ENCODE measurements around the gene SPTB.
A peak's percentile ranks its signal among the peaks of the same experiment; 100 is the strongest.
"Not testable (repeated sequence)": the region's sequence is repeated elsewhere in the genome, so short reads cannot be mapped to it uniquely, and the experiment has no call there.

Gene SPTB

GRCh38 chr14:64879635-64880220, at the start of gene SPTB:
Gene SPTB (minus strand): TSS chr14:64879907. CDS start chr14:64823094, 56,813 bp downstream.
- DNase-seq (ENCODE audit: low spot score) = no peak

GRCh38 chr14:64929014-64929359, 49.3 kb upstream of the SPTB start:
- DNase-seq (ENCODE audit: low spot score) = no peak

DNA sequence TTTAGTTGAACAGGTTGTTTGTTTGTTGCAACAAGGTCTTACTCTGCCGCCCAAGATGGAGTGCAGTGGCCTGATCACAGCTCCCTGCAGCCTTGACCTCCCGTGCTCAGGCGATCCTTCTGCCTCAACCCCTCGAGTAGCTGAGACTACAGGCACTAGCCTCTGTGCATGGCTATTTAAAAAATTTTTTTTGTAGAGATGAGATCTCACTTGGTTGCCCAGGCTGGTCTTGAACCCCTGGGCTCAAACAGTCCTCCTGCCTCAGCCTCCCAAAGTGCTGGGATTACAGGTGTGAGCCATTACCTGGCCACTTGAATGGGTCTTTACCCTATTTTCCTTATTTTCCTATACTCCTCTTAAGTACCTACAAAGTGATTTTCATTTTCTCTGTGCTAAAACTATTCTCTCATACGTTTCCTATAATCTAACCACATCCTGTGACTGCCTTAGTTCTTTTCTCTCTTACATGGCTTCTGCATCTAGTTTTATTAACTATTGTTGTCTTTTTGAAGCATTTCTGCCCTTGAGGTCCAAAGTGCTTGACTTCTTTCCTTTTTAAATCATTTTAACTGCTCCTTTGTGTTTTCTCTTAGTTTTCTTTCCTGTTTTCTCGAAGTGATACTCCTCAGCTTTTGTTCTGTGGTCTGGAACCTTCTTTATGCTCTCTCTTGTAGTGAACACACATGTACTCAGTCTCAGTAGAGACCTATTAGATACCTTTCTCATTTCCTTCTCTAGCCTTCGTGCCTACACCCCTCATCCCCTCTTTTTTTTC, 48.7 kb upstream of the SPTB start:
- DNase-seq (ENCODE audit: low spot score) = no peak

DNA sequence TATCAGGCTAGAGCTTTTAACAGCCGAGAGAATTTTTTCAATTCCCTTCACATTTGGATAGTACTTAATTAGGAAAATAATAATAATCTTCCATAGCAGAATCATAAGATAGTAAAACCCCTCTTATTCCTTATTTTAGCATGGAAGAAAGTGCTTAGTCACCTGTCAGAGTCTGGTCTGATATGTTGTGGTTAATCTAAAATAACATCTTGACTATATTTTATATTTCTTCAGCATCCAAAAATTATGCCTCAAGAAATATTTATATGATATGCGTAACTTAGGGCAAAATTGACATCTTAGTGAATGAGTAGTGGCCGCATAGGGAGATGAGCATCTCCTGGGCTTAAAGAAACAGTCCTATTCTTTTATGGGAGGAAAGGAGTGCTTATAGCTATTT, 47.3 kb upstream of the SPTB start:
- no peak for DNase-seq (ENCODE audit: low spot score)

- no peak for DNase-seq (ENCODE audit: low spot score)
Measured at GRCh38 chr14:64926398-64926995, 46.8 kb upstream of the SPTB start.

DNA sequence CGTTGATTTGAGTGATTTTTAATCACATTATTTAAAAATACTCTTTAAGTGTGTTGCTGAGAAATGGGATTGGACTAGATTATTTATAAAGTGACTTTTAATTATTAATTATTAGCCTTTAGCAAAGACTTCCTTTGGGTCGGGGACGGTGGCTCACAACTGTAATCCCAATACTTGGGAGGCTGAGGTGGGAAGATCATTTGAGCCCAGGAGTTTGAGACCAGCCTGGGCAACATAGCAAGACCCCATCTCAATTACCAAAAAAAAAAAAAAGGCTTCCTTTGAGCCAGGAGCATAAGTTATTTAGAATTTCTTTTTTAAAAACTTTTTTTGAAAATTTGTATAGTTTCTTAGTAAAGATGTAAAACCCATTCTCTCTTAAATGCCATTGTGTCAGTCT, 43.3 kb upstream of the SPTB start:
- DNase-seq (ENCODE audit: low spot score) = no peak

GRCh38 chr14:64920465-64920864, 40.8 kb upstream of the SPTB start:
- DNase-seq (ENCODE audit: low spot score) = no peak

DNA sequence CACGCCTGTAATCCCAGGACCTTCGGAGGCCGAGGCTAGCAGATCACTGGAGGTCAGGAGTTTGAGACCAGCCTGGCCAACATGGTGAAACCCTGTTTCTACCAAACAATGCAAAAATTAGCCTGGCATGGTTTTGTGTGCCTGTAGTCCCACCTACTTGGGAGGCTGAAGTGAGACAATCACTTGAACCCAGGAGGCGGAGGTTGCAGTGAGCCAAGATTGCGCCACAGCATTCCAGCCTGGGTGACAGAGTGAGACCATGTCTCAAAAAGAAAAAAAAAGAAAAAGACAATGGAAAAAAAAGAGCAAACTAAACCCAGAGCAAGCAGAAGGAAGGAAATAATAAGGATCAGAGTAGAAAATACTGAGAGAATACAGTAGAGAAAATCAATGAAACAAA, 39.9 kb upstream of the SPTB start:
- DNase-seq (ENCODE audit: low spot score) = no peak

DNA sequence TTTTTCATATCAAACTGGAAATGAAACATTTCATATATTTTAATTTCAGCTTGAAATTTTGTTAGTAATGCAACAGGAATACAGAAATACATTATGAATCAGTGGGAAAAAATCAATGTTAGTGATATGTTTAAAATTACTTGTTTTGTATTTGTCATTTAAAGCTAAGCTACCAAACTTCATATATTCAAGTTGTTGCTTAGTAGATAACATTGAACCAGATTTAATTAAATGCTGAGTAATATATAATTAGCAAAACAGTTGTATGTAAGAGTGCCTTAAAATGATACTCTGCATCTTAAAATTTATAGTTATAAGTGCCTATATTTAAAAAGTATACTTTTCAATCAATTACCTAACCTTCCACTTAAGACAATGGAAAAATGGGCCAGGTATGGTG, 39.5 kb upstream of the SPTB start:
- DNase-seq (ENCODE audit: low spot score) = no peak

GRCh38 chr14:64918216-64918615, 38.5 kb upstream of the SPTB start:
- no peak for DNase-seq (ENCODE audit: low spot score)

DNA sequence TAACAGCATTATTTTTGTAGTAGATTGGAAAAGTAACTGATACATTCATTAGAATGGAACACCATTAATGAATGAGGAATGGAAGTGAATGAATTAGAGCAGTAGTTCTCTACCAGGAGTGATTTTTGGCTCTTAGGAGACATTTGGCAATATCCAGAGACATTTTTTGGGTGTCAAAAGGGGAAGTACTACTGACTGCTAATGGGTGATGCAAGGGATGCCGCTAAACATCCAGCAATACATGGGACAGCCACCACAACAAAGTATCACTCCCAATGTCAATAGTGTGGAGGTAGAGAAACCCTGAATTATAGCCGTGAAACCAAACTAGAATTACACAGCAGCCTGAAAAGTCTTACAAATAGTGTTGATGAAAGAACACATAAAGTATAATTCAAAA, 36.1 kb upstream of the SPTB start:
- no peak for DNase-seq (ENCODE audit: low spot score)

DNA sequence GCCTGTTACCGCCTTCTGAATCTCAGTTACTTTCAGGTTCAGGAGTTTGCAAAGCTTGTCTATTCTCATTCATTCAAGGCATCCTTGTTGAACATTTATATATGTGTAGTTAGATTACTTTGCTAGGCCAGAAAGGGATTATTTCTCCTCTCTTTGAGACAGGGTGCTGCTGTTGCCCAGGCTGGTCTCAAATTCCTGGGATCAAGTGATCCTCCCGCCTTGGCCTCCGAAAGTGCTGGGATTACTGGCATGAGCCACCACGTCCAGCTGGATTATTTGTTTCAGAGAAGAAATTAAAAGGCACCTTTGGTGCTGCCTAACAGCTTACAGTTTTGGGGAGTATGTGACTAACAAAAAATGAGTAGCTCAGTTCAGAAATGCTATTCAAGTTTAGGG, 35.3 kb upstream of the SPTB start:
- DNase-seq (ENCODE audit: low spot score) = no peak

- DNase-seq (ENCODE audit: low spot score) = peak; percentile 98
Measured at GRCh38 chr14:64914237-64915028, 34.7 kb upstream of the SPTB start, which contains the start of gene CHURC1. Gene CHURC1 (plus strand): TSS chr14:64914455. CDS start chr14:64914496, 41 bp downstream.

DNA sequence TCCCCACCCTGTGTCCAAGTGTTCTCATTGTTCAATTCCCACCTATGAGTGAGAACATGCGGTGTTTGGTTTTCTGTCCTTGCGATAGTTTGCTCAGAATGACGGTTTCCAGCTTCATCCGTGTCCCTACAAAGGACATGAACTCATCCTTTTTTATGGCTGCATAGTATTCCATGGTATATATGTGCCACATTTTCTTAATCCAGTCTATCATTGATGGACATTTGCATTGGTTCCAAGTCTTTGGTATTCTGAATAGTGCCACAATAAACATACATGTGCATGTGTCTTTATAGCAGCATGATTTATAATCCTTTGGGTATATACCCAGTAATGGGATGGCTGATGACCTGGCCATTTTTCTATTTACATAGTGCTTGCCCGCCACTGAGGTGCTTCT, 33.8 kb upstream of the SPTB start:
- DNase-seq (ENCODE audit: low spot score) = not testable (repeated sequence)

DNA sequence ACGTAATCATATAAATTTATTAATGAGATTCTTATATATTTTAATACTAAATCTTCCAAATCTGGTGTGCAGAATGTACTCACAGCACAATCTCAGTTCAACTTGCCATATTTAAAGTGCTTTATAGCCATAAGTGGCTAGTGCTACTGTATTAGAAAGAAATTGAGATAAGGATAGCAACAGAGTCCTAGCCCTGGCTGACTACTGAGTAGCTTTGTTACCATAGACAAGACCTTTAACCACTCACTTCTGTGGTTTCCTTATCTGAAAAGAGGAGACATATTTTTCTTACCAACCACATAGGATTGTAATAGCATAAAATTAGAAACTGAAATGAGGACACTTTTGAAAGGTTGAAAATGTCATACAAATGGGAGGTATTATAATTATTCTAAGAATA, 32.6 kb upstream of the SPTB start:
- no peak for DNase-seq (ENCODE audit: low spot score)

DNA sequence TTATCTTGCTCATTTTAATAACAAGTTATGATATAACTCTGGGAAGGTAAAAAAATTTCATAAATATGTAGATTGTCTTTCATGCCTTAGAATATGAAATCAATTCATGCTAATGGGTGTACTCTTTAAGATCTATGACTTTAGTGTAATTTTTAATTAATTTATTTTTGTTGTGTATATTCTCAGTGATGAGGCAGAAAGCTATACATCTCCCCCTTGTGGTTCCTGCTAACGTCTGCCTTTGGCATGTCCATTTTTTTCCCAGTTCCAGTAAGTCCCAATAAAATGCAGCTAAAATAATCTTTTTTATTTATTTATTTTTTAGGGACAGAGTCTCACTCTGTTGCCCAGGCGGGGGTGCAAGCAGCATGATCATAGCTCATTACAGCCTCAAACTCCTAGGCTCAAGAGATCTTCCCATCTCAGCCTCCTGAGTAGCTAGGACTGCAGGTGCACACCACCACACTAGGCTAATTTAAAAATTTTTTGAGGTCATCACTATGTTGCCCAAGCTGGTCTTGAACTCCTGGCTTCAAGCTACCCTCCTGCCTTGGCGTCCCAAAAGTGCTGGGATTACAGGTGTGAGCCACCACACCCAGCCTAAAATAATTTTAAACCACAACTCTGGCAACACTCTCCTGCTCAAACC, 31.3 kb upstream of the SPTB start:
- DNase-seq (ENCODE audit: low spot score) = peak; percentile 28

- no peak for DNase-seq (ENCODE audit: low spot score)
Measured at GRCh38 chr14:64906022-64906421, 26.3 kb upstream of the SPTB start.

DNA sequence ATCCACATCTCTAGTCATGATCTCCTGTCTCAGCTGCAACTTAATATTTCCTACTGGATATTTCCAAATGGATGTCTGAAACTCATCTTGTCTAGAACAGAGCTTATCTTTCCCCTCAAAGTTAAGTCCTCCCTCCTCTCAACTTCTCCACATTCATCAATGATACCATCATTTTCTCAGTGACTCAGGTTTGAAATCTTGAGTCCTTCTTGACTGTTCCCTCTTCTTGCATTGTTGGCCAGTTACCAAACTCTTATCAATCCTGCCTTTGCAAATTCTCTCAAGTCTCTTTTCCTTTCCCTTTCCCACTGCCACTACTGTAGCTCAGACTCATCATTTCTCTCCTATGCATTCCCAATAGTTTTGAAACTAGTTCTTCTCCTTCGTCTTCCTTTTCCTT, 20.3 kb upstream of the SPTB start:
- no peak for DNase-seq (ENCODE audit: low spot score)

DNA sequence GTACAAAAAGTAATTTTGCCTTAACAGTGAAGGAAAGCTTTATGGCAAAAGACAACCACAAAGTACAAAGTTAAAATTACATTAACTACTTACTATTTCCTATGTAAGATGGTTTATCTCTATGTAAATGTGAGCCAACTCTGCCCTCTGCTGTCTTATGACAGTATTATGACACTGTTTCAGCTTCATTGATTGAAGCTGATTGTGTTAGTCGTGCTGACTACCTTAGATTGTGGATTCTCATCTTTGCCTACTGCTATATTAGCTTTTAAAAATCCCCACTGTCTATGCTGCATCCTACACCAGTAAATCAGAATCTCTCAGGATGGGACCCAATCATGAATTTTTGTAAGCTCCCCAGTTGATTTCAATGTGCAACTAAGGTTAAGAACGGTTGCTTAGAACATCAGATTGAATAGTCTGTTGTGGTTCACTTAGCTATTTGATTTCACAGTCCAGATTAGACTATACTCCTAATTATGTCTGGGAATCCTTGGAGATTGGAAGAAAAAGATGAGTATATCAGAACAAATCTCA, 12.2 kb upstream of the SPTB start:
- peak; percentile 84 for DNase-seq (ENCODE audit: low spot score)

DNA sequence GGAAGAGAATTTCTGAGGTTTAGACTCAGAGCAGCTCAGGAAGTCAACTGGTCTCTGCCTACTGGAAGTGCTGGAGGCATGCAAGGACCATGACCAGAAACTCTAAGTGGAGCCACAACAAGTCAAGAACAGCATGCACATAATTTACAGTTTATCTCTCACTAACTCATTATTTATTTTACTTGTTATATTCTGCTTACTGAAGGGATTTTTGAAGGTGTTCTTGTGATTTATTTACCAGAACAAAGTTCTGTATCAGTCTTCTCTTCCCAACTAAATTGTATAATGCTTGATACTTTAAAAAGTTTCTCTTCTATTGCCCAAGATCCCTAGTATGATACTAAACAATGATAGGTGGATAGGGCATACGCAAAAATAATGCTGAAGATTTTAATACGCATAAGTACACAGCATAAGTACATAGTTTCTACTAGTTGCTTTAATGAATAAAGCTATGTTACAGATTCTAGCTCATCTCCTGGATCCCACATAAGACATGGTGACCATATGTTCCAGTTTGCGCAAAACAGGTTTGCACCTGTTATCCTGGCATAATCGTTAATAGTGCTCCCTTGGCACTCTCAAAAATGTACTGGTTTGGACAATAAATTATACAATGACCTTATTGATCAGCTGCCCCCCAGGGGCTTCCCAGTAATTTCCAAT, 11.6 kb upstream of the SPTB start:
- DNase-seq (ENCODE audit: low spot score) = no peak

DNA sequence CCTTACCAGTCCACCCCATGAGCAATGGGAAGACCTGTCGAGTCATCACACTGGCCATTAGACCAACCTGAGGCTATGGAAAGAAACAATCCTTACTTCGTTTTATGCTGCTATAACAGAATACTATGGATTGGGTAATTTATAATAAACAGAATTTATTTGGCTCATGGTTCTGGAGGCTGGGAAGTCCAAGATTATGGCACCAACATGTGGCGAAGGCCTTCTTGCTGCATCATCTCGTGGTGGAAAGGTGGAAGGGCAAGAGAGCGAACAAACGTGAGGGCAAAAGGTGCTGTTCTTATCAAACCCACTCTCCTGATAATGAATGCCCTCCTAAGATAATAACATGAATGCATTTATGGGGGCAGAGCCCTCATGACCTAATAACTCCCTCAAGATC, 9.6 kb upstream of the SPTB start:
- no peak for DNase-seq (ENCODE audit: low spot score)
